H9 (cell line): ENCODE results near the gene IMMP2L. TPM values are rescaled to one million over a fixed set of nuclear protein-coding genes. Genes with fewer than 3 reads are reported as not detected.

Source experiments
- DNase-seq: peaks from one replicate; pipeline ENCODE4 v3.0.0-alpha.2; 2017
- H2AFZ ChIP-seq: one replicate; pipeline ENCODE4 v1.6.1; 2013; ENCODE audit warnings: mild to moderate bottlenecking, low read length, control low read depth, moderate library complexity
- H2AK5ac ChIP-seq: 2 replicates; pipeline ENCODE4 v1.6.1; 2013; ENCODE audit warnings: low read length, control low read depth, mixed read lengths; ENCODE audit not compliant: insufficient read length
- H2BK120ac ChIP-seq: one replicate; pipeline ENCODE4 v1.6.1; 2013; ENCODE audit warnings: low read depth, mild to moderate bottlenecking, low read length, control low read depth, inconsistent platforms; ENCODE audit not compliant: poor library complexity, severe bottlenecking
- H2BK12ac ChIP-seq: 2 replicates; pipeline ENCODE4 v1.6.1; 2013; ENCODE audit warnings: low read length, control low read depth, mixed read lengths, low read depth; ENCODE audit not compliant: insufficient read length
- H2BK15ac ChIP-seq: 2 replicates; pipeline ENCODE4 v1.6.1; 2013; ENCODE audit warnings: low read depth, low read length, control low read depth
- H2BK20ac ChIP-seq: one replicate; pipeline ENCODE4 v1.6.1; 2013; ENCODE audit warnings: low read depth, mild to moderate bottlenecking, low read length, control low read depth, inconsistent platforms; ENCODE audit not compliant: poor library complexity, severe bottlenecking
- H2BK5ac ChIP-seq: 2 replicates; pipeline ENCODE4 v1.6.1; 2013; ENCODE audit warnings: low read length, control low read depth, mixed read lengths; ENCODE audit not compliant: insufficient read length
- H3K14ac ChIP-seq: 2 replicates; pipeline ENCODE4 v1.6.1; 2013; ENCODE audit warnings: low read length, control low read depth; ENCODE audit not compliant: insufficient read depth
- H3K18ac ChIP-seq: 2 replicates; pipeline ENCODE4 v1.6.1; 2013; ENCODE audit warnings: low read depth, mild to moderate bottlenecking, mixed read lengths, low read length, control low read depth; ENCODE audit not compliant: insufficient read length
- H3K23ac ChIP-seq: 2 replicates; pipeline ENCODE4 v1.6.1; 2013; ENCODE audit warnings: low read length, control low read depth, mixed read lengths, low read depth; ENCODE audit not compliant: insufficient read length
- H3K23me2 ChIP-seq: 2 replicates; pipeline ENCODE4 v1.6.1; 2013; ENCODE audit warnings: low read depth, mild to moderate bottlenecking, mixed read lengths, low read length, control low read depth; ENCODE audit not compliant: insufficient read length, poor library complexity, severe bottlenecking
- H3K27ac ChIP-seq: 2 replicates; pipeline ENCODE4 v1.5.1; 2013; ENCODE audit warnings: low read length, control low read depth, mixed read lengths, low read depth; ENCODE audit not compliant: insufficient read length
- H3K27me3 ChIP-seq: 2 replicates; pipeline ENCODE4 v1.6.1; 2013; ENCODE audit warnings: low read length, control low read depth, inconsistent platforms; ENCODE audit not compliant: insufficient read depth
- H3K4ac ChIP-seq: 2 replicates; pipeline ENCODE4 v1.6.1; 2013; ENCODE audit warnings: low read depth, mild to moderate bottlenecking, control low read depth, inconsistent platforms, low read length, moderate library complexity
- H3K4me1 ChIP-seq: 2 replicates; pipeline ENCODE4 v1.6.1; 2013; ENCODE audit warnings: low read length, control low read depth, inconsistent platforms; ENCODE audit not compliant: insufficient read depth
- H3K4me2 ChIP-seq: 2 replicates; pipeline ENCODE4 v1.6.1; 2013; ENCODE audit warnings: low read length, control low read depth, mixed read lengths; ENCODE audit not compliant: insufficient read length, insufficient read depth
- H3K56ac ChIP-seq: 2 replicates; pipeline ENCODE4 v1.6.1; 2013; ENCODE audit warnings: low read depth, mild to moderate bottlenecking, mixed read lengths, low read length, control low read depth; ENCODE audit not compliant: insufficient read length
- H3K79me1 ChIP-seq: 2 replicates; pipeline ENCODE4 v1.6.1; 2013; ENCODE audit warnings: low read depth, mild to moderate bottlenecking, moderate library complexity, low read length, control low read depth, inconsistent platforms; ENCODE audit not compliant: insufficient read depth, poor library complexity, severe bottlenecking
- H3K79me2 ChIP-seq: 2 replicates; pipeline ENCODE4 v1.6.1; 2013; ENCODE audit warnings: low read length, control low read depth, inconsistent platforms; ENCODE audit not compliant: insufficient read depth
- H3K9ac ChIP-seq: 2 replicates; pipeline ENCODE4 v1.6.1; 2013; ENCODE audit warnings: low read length, control low read depth, mixed read lengths; ENCODE audit not compliant: insufficient read length; ENCODE audit errors: extremely low read depth
- H3K9me3 ChIP-seq: one replicate; pipeline ENCODE4 v1.6.1; 2013; ENCODE audit warnings: low read depth, low read length, inconsistent platforms; ENCODE audit not compliant: control insufficient read depth
- H3T11ph ChIP-seq: one replicate; pipeline ENCODE4 v1.6.1; 2013; ENCODE audit warnings: mild to moderate bottlenecking, low read length, control low read depth, inconsistent platforms
- H4K20me1 ChIP-seq: one replicate; pipeline ENCODE4 v1.6.1; 2013; ENCODE audit not compliant: control insufficient read depth, insufficient read length, insufficient read depth
- H4K5ac ChIP-seq: 2 replicates; pipeline ENCODE4 v1.6.1; 2013; ENCODE audit warnings: low read depth, mild to moderate bottlenecking, mixed read lengths, low read length, control low read depth; ENCODE audit not compliant: insufficient read length
- H4K8ac ChIP-seq: replicated peaks from 2 replicates; pipeline ENCODE4 v1.6.1; 2013; ENCODE audit warnings: low read length, control low read depth, mixed read lengths, low read depth; ENCODE audit not compliant: insufficient read length
- H4K91ac ChIP-seq: 2 replicates; pipeline ENCODE4 v1.6.1; 2013; ENCODE audit warnings: low read depth, mild to moderate bottlenecking, moderate library complexity, mixed read lengths, low read length, control low read depth; ENCODE audit not compliant: insufficient read length
- H3K27ac Mint-ChIP-seq, 3 experiments: 2 replicates in 2 of 3; 3 replicates in 1 of 3; pipeline ENCODE4 v1.8.0; 2020 to 2021; ENCODE audit warnings: mixed read lengths in 3 of 3, mild to moderate bottlenecking in 1 of 3, moderate library complexity in 1 of 3
- H3K27me3 Mint-ChIP-seq: 2 replicates; pipeline ENCODE4 v1.8.0; 2021; ENCODE audit warnings: low read depth, mild to moderate bottlenecking, moderate library complexity, mixed read lengths
- H3K36me3 Mint-ChIP-seq, 3 experiments: 2 replicates in 2 of 3; 3 replicates in 1 of 3; pipeline ENCODE4 v1.8.0; 2020 to 2021; ENCODE audit warnings: low read depth in 3 of 3, mixed read lengths in 3 of 3; ENCODE audit not compliant: insufficient read depth in 1 of 3
- H3K4me1 Mint-ChIP-seq, 2 experiments: 2 replicates each; pipeline ENCODE4 v1.8.0; 2020; ENCODE audit warnings: mixed read lengths in 2 of 2
- H3K4me3 Mint-ChIP-seq, 2 experiments: 2 replicates in 1 of 2; 3 replicates in 1 of 2; pipeline ENCODE4 v1.8.0; 2020 to 2021; ENCODE audit warnings: mild to moderate bottlenecking in 2 of 2, mixed read lengths in 2 of 2, moderate library complexity in 1 of 2
- H3K9me3 Mint-ChIP-seq, 2 experiments: 2 replicates in 1 of 2; 3 replicates in 1 of 2; pipeline ENCODE4 v1.8.0; 2020; ENCODE audit warnings: mild to moderate bottlenecking in 2 of 2, mixed read lengths in 2 of 2, moderate library complexity in 1 of 2
- CTCF ChIP-seq: fragments of 200-600 bp; sonication (generic); conservative IDR thresholded peaks from 3 replicates; pipeline ENCODE4 v1.8.0; 2021; ENCODE audit warnings: antibody characterized with exemption, mild to moderate bottlenecking
- WGBS: extraction: QIAGEN DNeasy Blood & Tissue Kit; methylation state at CpG from one replicate; pipeline ENCODE4 v1.1.7; 2013; ENCODE audit warnings: missing lambda C conversion rate, low lambda C conversion rate, mixed read lengths; ENCODE audit not compliant: insufficient read length; ENCODE audit errors: extremely low coverage; 5-methylcytosine and 5-hydroxymethylcytosine counted together
- total RNA-seq: library from RNA; stranded (reverse); gene quantifications from 2 replicates; pipeline ENCODE4 v1.2.1, GENCODE V29; 2021

The IMMP2L gene
- total RNA-seq, 1 experiment from 2014 or later: 14.7 TPM

DNA sequence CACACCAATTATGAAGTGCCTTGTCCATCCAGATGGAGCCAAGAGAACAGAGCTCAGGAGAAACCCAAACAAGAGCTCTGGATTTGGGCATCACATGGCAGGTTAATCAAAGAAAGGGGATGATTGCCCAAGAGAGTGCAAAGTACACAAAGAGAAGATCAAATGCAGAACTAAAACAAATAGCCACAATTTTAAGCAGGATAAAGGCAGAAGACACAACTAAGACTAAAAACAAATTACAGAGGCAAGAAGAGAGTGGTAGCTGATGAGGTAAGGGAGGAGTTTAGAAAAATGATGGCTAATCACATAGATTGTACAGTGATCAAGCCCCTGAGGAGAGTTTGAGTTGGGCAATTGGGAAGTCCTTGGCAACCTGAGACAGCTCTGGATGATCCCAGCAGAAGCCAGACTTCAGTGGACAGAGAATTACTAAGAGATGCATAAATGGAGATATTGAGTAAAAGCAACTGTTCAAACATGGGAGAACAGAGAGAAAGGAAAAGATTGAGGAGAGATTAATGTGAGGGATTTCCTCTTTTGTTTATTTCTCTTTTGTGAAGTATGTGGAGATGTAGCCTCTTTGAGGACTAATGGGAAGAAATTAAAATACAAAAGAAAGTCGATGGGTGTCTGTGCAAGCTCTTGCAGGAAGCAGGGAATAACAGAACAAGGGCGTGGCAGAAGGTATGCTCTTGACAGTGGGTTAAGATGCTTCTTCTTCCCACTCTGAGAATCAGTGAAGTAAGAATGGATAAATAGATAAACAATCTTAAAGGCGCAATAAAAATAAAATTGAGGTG is 369.5 kb downstream of the IMMP2L start:
- no peak overlapping the region for H3K14ac ChIP-seq
- no peak overlapping the region for H3K18ac ChIP-seq
- H3K79me1 ChIP-seq: no peaks in the 10 kb centered on the region
- H3K9ac ChIP-seq: no peak overlapping the region
- H3K23ac ChIP-seq: no peak overlapping the region
- no peak overlapping the region for H3K56ac ChIP-seq
- H3K27me3 Mint-ChIP-seq: no peaks in the 10 kb centered on the region
- no peak overlapping the region for H2BK15ac ChIP-seq
- H3T11ph ChIP-seq: no peak overlapping the region
- no peak overlapping the region for H2AK5ac ChIP-seq
- no CpG with 5 or more reads among the region's 3 CpGs for WGBS
- no peak overlapping the region for H4K5ac ChIP-seq
- H2AFZ ChIP-seq: no peak overlapping the region
- no peak overlapping the region for H2BK120ac ChIP-seq
- no peak overlapping the region for H4K8ac ChIP-seq
- H3K4ac ChIP-seq: no peak overlapping the region
- no peak overlapping the region for H3K27ac ChIP-seq
- H3K4me1 Mint-ChIP-seq: peaks cover 11 to 14% of the 10 kb centered on the region in 2 experiments
- no peaks in the 10 kb centered on the region for H3K9me3 ChIP-seq
- no peaks in the 10 kb centered on the region for H3K23me2 ChIP-seq
- H2BK12ac ChIP-seq: no peak overlapping the region
- peaks cover 0 to 2% (median 0%) of the 10 kb centered on the region in 3 experiments; a peak in 1 of 7 replicates for H3K36me3 Mint-ChIP-seq
- H3K79me2 ChIP-seq: no peaks in the 10 kb centered on the region
- no peak overlapping the region for H3K4me2 ChIP-seq
- H3K4me1 ChIP-seq: no peaks in the 10 kb centered on the region; the same call in 1 of the 2 replicates
- H4K20me1 ChIP-seq: no peaks in the 10 kb centered on the region
- DNase-seq: no peak
- H3K9me3 Mint-ChIP-seq: no peaks in the 10 kb centered on the region; a peak in 1 of 5 replicates
- no peak for TF ChIP-seq CTCF
- no peak overlapping the region for H3K4me3 Mint-ChIP-seq
- no peak overlapping the region for H3K27ac Mint-ChIP-seq
- no peak overlapping the region for H2BK5ac ChIP-seq
- H3K27me3 ChIP-seq: no peaks in the 10 kb centered on the region
- H4K91ac ChIP-seq: no peak overlapping the region
- no peak overlapping the region for H2BK20ac ChIP-seq
